ENCODE data around the gene POGZ. TPM values are rescaled to one million over a fixed set of nuclear protein-coding genes. Genes with fewer than 3 reads are reported as not detected.

POGZ gene
- total RNA-seq, 4 donors from 2014 or later = 14.1 to 20.2 (median 15.1) TPM

DNA sequence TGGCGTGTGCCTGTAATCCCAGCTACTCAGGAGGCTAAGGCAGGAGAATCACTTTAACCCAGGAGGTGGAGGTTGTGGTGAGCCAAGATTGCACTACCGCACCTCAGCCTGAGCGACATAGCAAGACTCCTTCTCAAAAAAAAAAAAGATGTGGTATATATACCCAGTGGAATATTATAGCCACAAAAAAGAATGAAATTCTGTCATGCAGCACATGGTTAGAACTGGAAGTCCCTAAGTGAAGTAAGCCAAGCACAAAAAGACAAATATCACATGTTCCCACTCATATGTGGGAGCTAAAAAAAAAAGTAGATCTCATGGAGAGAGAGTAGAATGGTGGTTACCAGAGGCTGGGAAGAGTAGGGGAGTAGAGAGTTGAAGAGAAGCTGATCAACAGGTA, 41.2 kb downstream of the POGZ start:
- H3K4me3 ChIP-seq = no peak overlapping the region
- H3K36me3 ChIP-seq = peaks cover 3 to 88% of the 10 kb centered on the region in 2 donors
- no peak for DNase-seq
- ATAC-seq = no peak
- no peak for TF ChIP-seq POLR2A (IDR thresholded peaks at IDR 0.05)
- TF ChIP-seq, protein P1, sequence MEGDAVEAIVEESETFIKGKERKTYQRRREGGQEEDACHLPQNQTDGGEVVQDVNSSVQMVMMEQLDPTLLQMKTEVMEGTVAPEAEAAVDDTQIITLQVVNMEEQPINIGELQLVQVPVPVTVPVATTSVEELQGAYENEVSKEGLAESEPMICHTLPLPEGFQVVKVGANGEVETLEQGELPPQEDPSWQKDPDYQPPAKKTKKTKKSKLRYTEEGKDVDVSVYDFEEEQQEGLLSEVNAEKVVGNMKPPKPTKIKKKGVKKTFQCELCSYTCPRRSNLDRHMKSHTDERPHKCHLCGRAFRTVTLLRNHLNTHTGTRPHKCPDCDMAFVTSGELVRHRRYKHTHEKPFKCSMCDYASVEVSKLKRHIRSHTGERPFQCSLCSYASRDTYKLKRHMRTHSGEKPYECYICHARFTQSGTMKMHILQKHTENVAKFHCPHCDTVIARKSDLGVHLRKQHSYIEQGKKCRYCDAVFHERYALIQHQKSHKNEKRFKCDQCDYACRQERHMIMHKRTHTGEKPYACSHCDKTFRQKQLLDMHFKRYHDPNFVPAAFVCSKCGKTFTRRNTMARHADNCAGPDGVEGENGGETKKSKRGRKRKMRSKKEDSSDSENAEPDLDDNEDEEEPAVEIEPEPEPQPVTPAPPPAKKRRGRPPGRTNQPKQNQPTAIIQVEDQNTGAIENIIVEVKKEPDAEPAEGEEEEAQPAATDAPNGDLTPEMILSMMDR (IDR thresholded peaks at IDR 0.05 in 4 of 5, conservative IDR thresholded peaks at IDR 0.05 in 1 of 5) = no peak
- in situ Hi-C loops (cut with MboI; ENCODE audit: low sequenced_read_pairs in 4 of 4) = no loop called here
- H3K9me3 ChIP-seq = no peaks in the 10 kb centered on the region
- no peak overlapping the region for H3K27ac ChIP-seq
- no peaks in the 10 kb centered on the region for H3K4me1 ChIP-seq
- intact Hi-C loops (cut with DNase I; ENCODE audit: low total_unique reads) = no loop called here
- H3K27me3 ChIP-seq = no peaks in the 10 kb centered on the region

DNA sequence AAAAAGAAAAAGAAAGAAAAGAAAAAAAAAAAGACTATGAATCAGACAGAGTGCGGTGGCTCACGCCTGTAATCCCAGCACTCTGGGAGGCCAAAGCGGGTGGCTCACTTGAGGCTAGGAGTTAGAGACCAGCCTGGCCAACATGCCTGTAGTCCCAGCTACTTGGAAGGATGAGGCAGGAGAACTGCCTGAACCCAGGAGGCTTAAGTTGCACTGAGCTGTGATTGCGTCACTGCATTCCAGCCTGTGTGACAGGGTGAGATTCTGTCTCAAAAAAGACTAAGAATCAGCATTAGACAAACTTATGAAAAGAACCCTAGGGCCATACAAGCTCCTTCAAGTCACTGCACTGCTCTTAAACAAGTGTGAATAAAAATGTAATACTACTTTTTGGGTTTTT, 43.1 kb downstream of the POGZ start:
- no peak overlapping the region for H3K27ac ChIP-seq
- intact Hi-C loops (cut with DNase I; ENCODE audit: low total_unique reads) = no loop called here
- TF ChIP-seq POLR2A (IDR thresholded peaks at IDR 0.05) = no peak
- TF ChIP-seq, protein P1 (IDR thresholded peaks at IDR 0.05 in 4 of 5, conservative IDR thresholded peaks at IDR 0.05 in 1 of 5) = no peak
- in situ Hi-C loops (cut with MboI; ENCODE audit: low sequenced_read_pairs in 4 of 4) = no loop called here
- ATAC-seq (no peak), DNase-seq (no peak)
- H3K4me1 ChIP-seq = no peaks in the 10 kb centered on the region
- no peaks in the 10 kb centered on the region for H3K9me3 ChIP-seq
- no peaks in the 10 kb centered on the region for H3K27me3 ChIP-seq
- no peak overlapping the region for H3K4me3 ChIP-seq
- peaks cover 0 to 85% of the 10 kb centered on the region in 2 donors for H3K36me3 ChIP-seq

GRCh38 chr1:151411884-151412283, 47.4 kb downstream of the POGZ start:
- Histone ChIP-seq H3K4me3 (no peak overlapping the region), H3K9me3 (no peaks in the 10 kb centered on the region), H3K36me3 (peaks cover 6 to 95% of the 10 kb centered on the region in 2 donors), H3K4me1 (no peaks in the 10 kb centered on the region), H3K27me3 (no peaks in the 10 kb centered on the region), H3K27ac (no peak overlapping the region)
- intact Hi-C loops (cut with DNase I; ENCODE audit: low total_unique reads) (no loop called here), in situ Hi-C loops (cut with MboI; ENCODE audit: low sequenced_read_pairs in 4 of 4) (no loop called here)
- ATAC-seq (no peak), DNase-seq (no peak)
- TF ChIP-seq POLR2A (IDR thresholded peaks at IDR 0.05) = no peak
- TF ChIP-seq, protein P1 (IDR thresholded peaks at IDR 0.05 in 4 of 5, conservative IDR thresholded peaks at IDR 0.05 in 1 of 5) = no peak

DNA sequence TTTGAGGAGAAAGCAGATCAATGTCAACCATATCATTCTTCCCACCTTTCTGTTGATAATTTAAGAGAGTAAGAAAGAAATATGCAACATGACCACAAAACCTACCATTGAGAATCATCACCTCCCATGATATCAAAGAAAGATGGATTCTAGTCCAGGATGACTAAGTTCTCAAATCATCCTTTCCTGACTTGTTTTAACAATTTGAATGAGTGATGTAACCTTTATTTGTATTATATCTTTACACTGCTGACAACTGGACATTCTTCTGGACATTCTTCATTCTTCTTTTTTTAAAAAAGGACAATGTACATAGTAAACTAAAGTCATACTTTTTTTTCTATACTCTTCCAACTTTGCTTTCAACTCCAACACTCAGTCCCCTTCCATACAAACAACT, 50.4 kb downstream of the POGZ start:
- in situ Hi-C loops (cut with MboI; ENCODE audit: low sequenced_read_pairs in 4 of 4) (no loop called here), intact Hi-C loops (cut with DNase I; ENCODE audit: low total_unique reads) (no loop called here)
- Histone ChIP-seq H3K36me3 (peaks cover 6 to 94% of the 10 kb centered on the region in 2 donors), H3K27ac (no peak overlapping the region), H3K9me3 (no peaks in the 10 kb centered on the region), H3K27me3 (no peaks in the 10 kb centered on the region), H3K4me1 (no peaks in the 10 kb centered on the region), H3K4me3 (no peak overlapping the region)
- ATAC-seq (no peak), DNase-seq (no peak)
- TF ChIP-seq, protein P1 (IDR thresholded peaks at IDR 0.05 in 4 of 5, conservative IDR thresholded peaks at IDR 0.05 in 1 of 5) = no peak
- no peak for TF ChIP-seq POLR2A (IDR thresholded peaks at IDR 0.05)

GRCh38 chr1:151407304-151407703, 52.0 kb downstream of the POGZ start:
- intact Hi-C loops (cut with DNase I; ENCODE audit: low total_unique reads) = no loop called here
- Histone ChIP-seq H3K9me3 (no peaks in the 10 kb centered on the region), H3K4me3 (no peak overlapping the region), H3K36me3 (peaks cover 6 to 88% of the 10 kb centered on the region in 2 donors), H3K4me1 (no peaks in the 10 kb centered on the region), H3K27me3 (no peaks in the 10 kb centered on the region), H3K27ac (no peak overlapping the region)
- DNase-seq (no peak), ATAC-seq (no peak)
- TF ChIP-seq, protein P1 (IDR thresholded peaks at IDR 0.05 in 4 of 5, conservative IDR thresholded peaks at IDR 0.05 in 1 of 5) = no peak
- TF ChIP-seq POLR2A (IDR thresholded peaks at IDR 0.05) = no peak
- in situ Hi-C loops (cut with MboI; ENCODE audit: low sequenced_read_pairs in 4 of 4) = no loop called here

Measured in gastrocnemius medialis (tissue), 4 donors.